PC-9 (cell line): ENCODE data around the gene PQBP1. TPM values are rescaled to one million over a fixed set of nuclear protein-coding genes. Genes with fewer than 3 reads are reported as not detected.

Experiments used
- BruUV-seq: library from RNA; stranded (reverse); fragments of 400-500 nt; replicated peaks from 2 replicates; lab custom pipeline; 2021; lab: Mats Ljungman, UMichigan
- CTCF ChIA-PET: fragments of 300-600 bp; sonication (Branson Sonifier 250); formaldehyde crosslinking; loops from one replicate; lab custom pipeline; 2022; ENCODE audit warnings: antibody characterized with exemption; lab: Charles Lee
- POLR2A ChIA-PET: fragments of 300-600 bp; sonication (Branson Sonifier 250); formaldehyde crosslinking; loops from one replicate; lab custom pipeline; 2022; ENCODE audit warnings: antibody characterized with exemption; ENCODE audit not compliant: unreplicated experiment; lab: Charles Lee
- DNase-seq, 2 experiments: peaks; one replicate each; pipeline versions ENCODE4 v3.0.0 to v3.0.0-alpha.2; 2015 to 2022; ENCODE audit warnings: mixed read lengths in 1 of 2
- H2AFZ ChIP-seq: fragments of 200-600 bp; sonication (generic); 2 replicates; pipeline ENCODE4 v1.8.1; 2017; ENCODE audit warnings: antibody characterized with exemption
- H3F3A ChIP-seq: fragments of 200-600 bp; sonication (generic); 2 replicates; pipeline ENCODE4 v1.8.1; 2017; ENCODE audit warnings: antibody characterized with exemption, mild to moderate bottlenecking, low read depth; ENCODE audit not compliant: insufficient read depth
- H3K27ac ChIP-seq: fragments of 200-600 bp; sonication (generic); 2 replicates; pipeline ENCODE4 v1.6.1; 2016; ENCODE audit warnings: mixed run types
- H3K27me3 ChIP-seq: fragments of 200-600 bp; sonication (generic); 2 replicates; pipeline ENCODE4 v1.6.1; 2016; ENCODE audit warnings: low read depth, mixed run types; ENCODE audit not compliant: insufficient read depth
- H3K36me3 ChIP-seq: fragments of 200-600 bp; sonication (generic); 2 replicates; pipeline ENCODE4 v1.6.1; 2016; ENCODE audit warnings: low read depth, mixed run types
- H3K4me1 ChIP-seq: fragments of 200-600 bp; sonication (generic); replicated peaks from 2 replicates; pipeline ENCODE4 v1.6.1; 2016; ENCODE audit warnings: mixed run types; ENCODE audit not compliant: insufficient read depth
- H3K4me2 ChIP-seq: fragments of 200-600 bp; sonication (generic); 2 replicates; pipeline ENCODE4 v1.6.1; 2017; ENCODE audit warnings: mixed run types
- H3K4me3 ChIP-seq: fragments of 200-600 bp; sonication (generic); 2 replicates; pipeline ENCODE4 v1.6.1; 2016; ENCODE audit warnings: mixed run types
- H3K79me2 ChIP-seq: fragments of 200-600 bp; sonication (generic); 2 replicates; pipeline ENCODE4 v1.6.1; 2017; ENCODE audit warnings: low read depth, mixed run types
- H3K9me2 ChIP-seq: fragments of 200-600 bp; sonication (generic); 2 replicates; pipeline ENCODE4 v1.8.1; 2017; ENCODE audit warnings: mild to moderate bottlenecking; ENCODE audit not compliant: insufficient read depth
- H3K9me3 ChIP-seq: fragments of 200-600 bp; sonication (generic); 2 replicates; pipeline ENCODE4 v1.8.1; 2016; ENCODE audit warnings: low read depth; ENCODE audit not compliant: insufficient read depth
- H4K20me1 ChIP-seq: fragments of 200-600 bp; sonication (generic); 2 replicates; pipeline ENCODE4 v1.8.1; 2017; ENCODE audit not compliant: insufficient read depth
- CTCF ChIP-seq: fragments of 200-600 bp; sonication (generic); conservative IDR thresholded peaks from 2 replicates; pipeline ENCODE4 v1.6.1; 2017; ENCODE audit warnings: mixed run types, antibody characterized with exemption, mild to moderate bottlenecking, moderate library complexity
- EZH2 ChIP-seq: fragments of 200-600 bp; sonication (generic); IDR thresholded peaks from 2 replicates; pipeline ENCODE4 v1.8.0; 2017; ENCODE audit warnings: antibody characterized with exemption, low read depth
- intact Hi-C: fragments of 100-400 bp; cut with micrococcal nuclease; formaldehyde crosslinking; loops from one replicate; pipeline ENCODE4 v1.10.0; 2022; ENCODE audit not compliant: unreplicated experiment
- total RNA-seq: library from RNA; stranded (reverse); gene quantifications from 2 replicates; pipeline ENCODE4 v1.2.3, GENCODE V29; 2021

The PQBP1 gene
- total RNA-seq, 1 experiment from 2014 or later = 36.4 TPM

GRCh38 chrX:48904180-48904579, 6.5 kb downstream of the PQBP1 start:
- Histone ChIP-seq H3K79me2 (peaks cover 7% of the 10 kb centered on the region; the same call in 1 of the 2 replicates), H4K20me1 (no peaks in the 10 kb centered on the region), H3K4me3 (no peak overlapping the region), H2AFZ (no peak overlapping the region), H3K27me3 (no peaks in the 10 kb centered on the region), H3K36me3 (no peaks in the 10 kb centered on the region), H3K4me1 (no peaks in the 10 kb centered on the region), H3F3A (no peaks in the 10 kb centered on the region), H3K9me2 (no peaks in the 10 kb centered on the region), H3K4me2 (no peak overlapping the region), H3K27ac (no peak overlapping the region), H3K9me3 (no peaks in the 10 kb centered on the region)
- BruUV-seq = no TSS peak
- POLR2A ChIA-PET = no interaction called here
- no peak for DNase-seq
- intact Hi-C loops = no loop called here
- TF ChIP-seq EZH2 (no peak), CTCF (no peak)
- CTCF ChIA-PET = no interaction called here

GRCh38 chrX:48904626-48905025, 6.9 kb downstream of the PQBP1 start:
- BruUV-seq = no TSS peak
- H3K9me2 ChIP-seq = no peaks in the 10 kb centered on the region
- no peaks in the 10 kb centered on the region for H3K36me3 ChIP-seq

DNA sequence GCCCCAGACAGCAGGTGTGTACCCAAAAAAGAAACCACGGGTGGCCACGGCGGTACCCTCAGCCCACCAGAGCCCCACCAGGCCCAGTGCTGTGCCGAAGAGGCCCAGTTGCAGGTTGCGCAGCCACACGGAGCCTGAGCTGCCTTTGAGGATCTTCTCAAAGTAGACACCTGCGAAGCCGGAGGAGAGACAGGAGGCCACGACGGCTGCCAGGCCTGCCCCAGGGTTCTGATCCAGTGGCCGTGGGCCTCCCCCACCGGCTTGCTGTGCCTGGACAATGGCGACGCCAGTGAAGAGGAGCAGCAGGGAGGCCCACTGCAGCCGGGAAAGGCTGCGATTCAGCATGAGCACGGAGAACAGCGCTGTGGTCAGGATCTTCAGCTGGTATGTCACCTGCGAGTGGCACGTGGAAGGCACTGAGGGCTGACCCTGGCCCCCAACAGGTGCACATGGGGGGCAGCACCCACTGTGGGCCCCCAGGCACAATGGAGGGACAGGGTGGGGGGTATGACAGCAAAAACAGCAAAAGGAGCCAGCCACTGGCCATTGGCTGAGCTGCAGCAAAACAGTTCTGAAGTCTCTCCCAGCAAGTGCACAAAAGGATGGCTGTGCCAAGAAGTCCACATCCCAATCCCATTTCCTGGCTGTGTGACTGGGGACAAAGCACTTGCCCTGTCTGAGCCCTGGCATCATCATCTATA, 7.5 kb downstream of the PQBP1 start:
- H3K9me2 ChIP-seq = no peaks in the 10 kb centered on the region
- H3K79me2 ChIP-seq = peaks cover 3% of the 10 kb centered on the region
- H3K27me3 ChIP-seq = no peaks in the 10 kb centered on the region
- no peaks in the 10 kb centered on the region for H3F3A ChIP-seq
- no peaks in the 10 kb centered on the region for H3K4me1 ChIP-seq
- H3K9me3 ChIP-seq = no peaks in the 10 kb centered on the region
- ChIA-PET POLR2A (no interaction called here), CTCF (no interaction called here)
- intact Hi-C loops = no loop called here
- H3K4me3 ChIP-seq = no peak overlapping the region
- H2AFZ ChIP-seq = no peak overlapping the region
- no peak overlapping the region for H3K4me2 ChIP-seq
- TF ChIP-seq CTCF = no peak
- TF ChIP-seq EZH2 = no peak
- no peak overlapping the region for H3K27ac ChIP-seq
- H4K20me1 ChIP-seq = no peaks in the 10 kb centered on the region
- no TSS peak for BruUV-seq
- no peaks in the 10 kb centered on the region for H3K36me3 ChIP-seq
- no peak for DNase-seq

More at GRCh38 chrX:48904626-48905025, 6.9 kb downstream of the PQBP1 start:
- H3K4me3 ChIP-seq = no peak overlapping the region
- H3K27ac ChIP-seq = no peak overlapping the region
- peaks cover 3% of the 10 kb centered on the region; the same call in 1 of the 2 replicates for H3K79me2 ChIP-seq
- ChIA-PET POLR2A (no interaction called here), CTCF (no interaction called here)
- no peak overlapping the region for H3K4me2 ChIP-seq
- H3K9me3 ChIP-seq = no peaks in the 10 kb centered on the region
- no peak for DNase-seq
- intact Hi-C loops = no loop called here
- TF ChIP-seq CTCF (no peak), EZH2 (no peak)
- no peak overlapping the region for H2AFZ ChIP-seq
- no peaks in the 10 kb centered on the region for H3F3A ChIP-seq
- H4K20me1 ChIP-seq = no peaks in the 10 kb centered on the region
- H3K4me1 ChIP-seq = no peaks in the 10 kb centered on the region
- H3K27me3 ChIP-seq = no peaks in the 10 kb centered on the region
